CD8-positive, alpha-beta memory T cell (primary cell): ENCODE measurements around the gene ADAT1. TPM values are rescaled to one million over a fixed set of nuclear protein-coding genes. Genes with fewer than 3 reads are reported as not detected.

Experiments
- CTCF ChIA-PET: fragments of 350-600 bp; sonication (Branson Sonifier 250); formaldehyde crosslinking; loops from one replicate; lab custom pipeline; 2021; ENCODE audit warnings: antibody characterized with exemption; lab: Charles Lee
- POLR2A ChIA-PET: fragments of 350-600 bp; sonication (Branson Sonifier 250); formaldehyde crosslinking; loops from one replicate; lab custom pipeline; 2021; ENCODE audit warnings: antibody characterized with exemption; lab: Charles Lee
- DNase-seq, 5 donors: peaks; one replicate each; pipeline versions ENCODE4 v3.0.0 to v3.0.0-alpha.2; 2020 to 2022; ENCODE audit warnings: mixed read lengths in 1 of 5
- H3K27ac ChIP-seq: one replicate; pipeline ENCODE4 v1.7.0; 2013; ENCODE audit warnings: low read depth, mild to moderate bottlenecking, low read length, moderate library complexity
- H3K27me3 ChIP-seq: 2 replicates; pipeline ENCODE4 v1.7.0; 2013; ENCODE audit warnings: low read length, mild to moderate bottlenecking; ENCODE audit not compliant: insufficient read depth, poor library complexity, severe bottlenecking
- H3K36me3 ChIP-seq: 2 replicates; pipeline ENCODE4 v1.7.0; 2013; ENCODE audit warnings: mild to moderate bottlenecking, low read length, moderate library complexity; ENCODE audit not compliant: insufficient read depth
- H3K4me1 ChIP-seq: 2 replicates; pipeline ENCODE4 v1.7.0; 2013; ENCODE audit warnings: mild to moderate bottlenecking, low read length, moderate library complexity; ENCODE audit not compliant: insufficient read depth
- H3K4me3 ChIP-seq: 2 replicates; pipeline ENCODE4 v1.7.0; 2013; ENCODE audit warnings: mild to moderate bottlenecking, low read length
- H3K9me3 ChIP-seq: 2 replicates; pipeline ENCODE4 v1.7.0; 2013; ENCODE audit warnings: mild to moderate bottlenecking, low read length
- H3K27ac Mint-ChIP-seq, 8 donors: one replicate each; pipeline ENCODE4 v1.8.0; 2020 to 2021; ENCODE audit warnings: mixed read lengths in 8 of 8, mild to moderate bottlenecking in 6 of 8, inconsistent platforms in 3 of 8, moderate library complexity in 3 of 8
- H3K27me3 Mint-ChIP-seq, 2 donors: one replicate each; pipeline ENCODE4 v1.8.0; 2020 to 2021; ENCODE audit warnings: mixed read lengths in 2 of 2, mild to moderate bottlenecking in 1 of 2, moderate library complexity in 1 of 2
- H3K36me3 Mint-ChIP-seq, 3 donors: one replicate each; pipeline ENCODE4 v1.8.0; 2020 to 2021; ENCODE audit warnings: mixed read lengths in 3 of 3, inconsistent platforms in 1 of 3, mild to moderate bottlenecking in 1 of 3
- H3K4me1 Mint-ChIP-seq, 3 donors: one replicate each; pipeline ENCODE4 v1.8.0; 2020 to 2021; ENCODE audit warnings: mixed read lengths in 3 of 3, inconsistent platforms in 1 of 3, mild to moderate bottlenecking in 1 of 3
- H3K4me3 Mint-ChIP-seq, 7 donors: one replicate each; pipeline ENCODE4 v1.8.0; 2020 to 2021; ENCODE audit warnings: mixed read lengths in 7 of 7, mild to moderate bottlenecking in 6 of 7, moderate library complexity in 4 of 7, inconsistent platforms in 2 of 7
- H3K9me3 Mint-ChIP-seq, 5 donors: one replicate each; pipeline ENCODE4 v1.8.0; 2020 to 2022; ENCODE audit warnings: mixed read lengths in 5 of 5, mild to moderate bottlenecking in 3 of 5, moderate library complexity in 2 of 5, inconsistent platforms in 1 of 5
- polyA plus RNA-seq: library from polyadenylated mRNA; unstranded; fragments of 300-500 nt; fragmentation: Illumina TruSeq; gene quantifications from one replicate; pipeline ENCODE4 v1.2.3, GENCODE V29; 2021
- total RNA-seq, 2 experiments: library from RNA; stranded (reverse); gene quantifications; one replicate each; pipeline ENCODE4 v1.2.3, GENCODE V29; 2021

The ADAT1 gene
- total and polyA plus RNA-seq, 3 experiments from 2014 or later: 57.9 to 70.5 (median 59.8) TPM

- ChIA-PET POLR2A (interaction anchor here (0.7 to 5.0 kb wide), 16 partner anchors 20 to 1543 kb away, joined by 3 to 148 read pairs (median 7); partner anchors contain the start of genes ADAT1, CFDP1, GABARAPL2 and TMEM170A), CTCF (interaction anchor here (1.0 to 5.5 kb wide), 15 partner anchors 15 to 214 kb away, joined by 3 to 46 read pairs (median 9); partner anchors contain the start of genes ADAT1, CFDP1, GABARAPL2 and TMEM170A)
- H3K36me3 Mint-ChIP-seq: peaks cover 4 to 62% (median 15%) of the 10 kb centered on the region in 3 donors
- peak within 1 kb of the TSS; percentile 95 to 100 (median 99) for H3K4me3 Mint-ChIP-seq
- H3K27ac Mint-ChIP-seq: peak within 1 kb of the TSS; percentile 97 to 100 (median 99)
- peak within 1 kb of the TSS; percentile 81 for H3K4me3 ChIP-seq
- H3K9me3 ChIP-seq: no peaks in the 10 kb centered on the region
- peak within 1 kb of the TSS; percentile 97 for H3K27ac ChIP-seq
- H3K27me3 Mint-ChIP-seq: peaks cover 0 to 2% of the 10 kb centered on the region in 2 donors
- no peaks in the 10 kb centered on the region for H3K9me3 Mint-ChIP-seq
- peak; percentile 92 to 97 (median 95) for DNase-seq
- peaks cover 53% of the 10 kb centered on the region for H3K4me1 ChIP-seq
- H3K4me1 Mint-ChIP-seq: peaks cover 61 to 73% (median 69%) of the 10 kb centered on the region in 3 donors
- H3K27me3 ChIP-seq: no peaks in the 10 kb centered on the region
- H3K36me3 ChIP-seq: peaks cover 14% of the 10 kb centered on the region
These were observed 24.6 kb upstream of the ADAT1 start, which contains the start of the genes KARS1 and TERF2IP for GRCh38 chr16:75647492-75648264. Gene KARS1, minus strand, starts transcription at chr16:75647665. Its CDS starts 26 bp downstream, at chr16:75647639. Gene TERF2IP, plus strand, starts transcription at chr16:75647773. Its CDS starts 110 bp downstream, at chr16:75647883.

DNA sequence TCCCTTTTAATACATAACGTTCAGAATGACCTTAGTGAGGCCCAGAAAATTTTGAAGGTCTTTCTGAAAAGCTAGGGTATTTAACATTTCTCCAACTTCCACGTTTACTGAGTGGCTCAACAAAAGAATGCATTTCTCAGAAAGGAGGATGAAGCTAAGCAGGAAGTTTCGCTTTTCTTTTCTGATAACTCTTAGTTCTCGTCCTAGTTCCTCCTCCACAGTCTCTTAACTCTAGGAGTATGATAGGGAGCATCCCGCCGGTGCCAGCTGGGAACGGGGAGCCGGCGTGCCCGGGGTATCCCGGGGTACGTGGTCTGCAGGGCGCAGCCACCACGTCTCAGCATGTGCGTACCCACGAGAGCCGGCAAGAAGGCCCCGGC lies 24.0 kb upstream of the ADAT1 start:
- no peak for DNase-seq
- Mint-ChIP-seq H3K4me1 (peaks cover 61 to 73% (median 69%) of the 10 kb centered on the region in 3 donors), H3K9me3 (no peaks in the 10 kb centered on the region), H3K27me3 (peaks cover 0 to 2% of the 10 kb centered on the region in 2 donors), H3K27ac (peak overlapping the region; percentile 97 to 100 (median 98)), H3K4me3 (peak overlapping the region; percentile 95 to 100 (median 99)), H3K36me3 (peaks cover 4 to 64% (median 15%) of the 10 kb centered on the region in 3 donors)
- ChIA-PET CTCF (interaction anchor here (1.0 to 5.5 kb wide), 12 partner anchors 15 to 213 kb away, joined by 3 to 46 read pairs (median 10); partner anchors contain the start of genes ADAT1, CFDP1, GABARAPL2 and TMEM170A), POLR2A (interaction anchor here (0.7 to 5.0 kb wide), 14 partner anchors 19 to 980 kb away, joined by 3 to 148 read pairs (median 10); partner anchors contain the start of genes ADAT1, CFDP1, GABARAPL2 and TMEM170A)
- H3K4me1 ChIP-seq: peaks cover 50% of the 10 kb centered on the region
- peak overlapping the region; percentile 97 for H3K27ac ChIP-seq
- peak overlapping the region; percentile 81 for H3K4me3 ChIP-seq
- H3K27me3 ChIP-seq: no peaks in the 10 kb centered on the region
- peaks cover 14% of the 10 kb centered on the region for H3K36me3 ChIP-seq
- H3K9me3 ChIP-seq: no peaks in the 10 kb centered on the region

GRCh38 chr16:75644240-75645012 lies 21.3 kb upstream of the ADAT1 start:
- Histone ChIP-seq H3K36me3 (peaks cover 36% of the 10 kb centered on the region), H3K27me3 (no peaks in the 10 kb centered on the region), H3K4me3 (no peak overlapping the region), H3K4me1 (peaks cover 33% of the 10 kb centered on the region), H3K9me3 (no peaks in the 10 kb centered on the region), H3K27ac (no peak overlapping the region)
- CTCF ChIA-PET: interaction anchor here (0.9 to 1.0 kb wide), 2 partner anchors 89 to 120 kb away, joined by 3 read pairs; partner anchors contain the start of gene TMEM231
- Mint-ChIP-seq H3K27me3 (peaks cover 0 to 2% of the 10 kb centered on the region in 2 donors), H3K36me3 (peaks cover 4 to 74% (median 19%) of the 10 kb centered on the region in 3 donors), H3K27ac (peak overlapping the region; percentile 20 to 94 (median 89)), H3K4me3 (peak overlapping the region; percentile 46 to 87 (median 82)), H3K9me3 (no peaks in the 10 kb centered on the region), H3K4me1 (peaks cover 56 to 68% (median 60%) of the 10 kb centered on the region in 3 donors)
- POLR2A ChIA-PET: no interaction called here
- DNase-seq: peak in 2 of 5 donors; percentile 27 to 37

DNA sequence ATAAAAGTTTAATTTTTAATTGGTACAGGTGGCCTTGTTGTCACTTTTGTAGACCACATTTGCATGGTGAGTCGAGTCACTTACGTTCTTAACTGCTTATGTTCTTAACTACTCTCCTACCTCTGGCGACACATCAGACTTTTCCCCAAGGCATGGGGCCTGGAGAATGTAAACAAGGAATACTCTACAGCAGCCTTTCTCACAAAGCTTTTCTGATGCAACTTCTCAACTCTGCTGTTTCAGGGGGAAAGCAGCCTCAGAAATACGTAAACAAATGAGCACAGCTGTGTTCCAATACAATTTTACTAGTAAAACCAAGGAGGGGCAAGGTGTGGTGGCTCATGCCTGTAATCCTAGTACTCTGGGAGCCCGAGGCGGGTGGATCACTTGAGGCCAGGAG lies 17.5 kb upstream of the ADAT1 start:
- Mint-ChIP-seq H3K4me3 (no peak overlapping the region), H3K27me3 (no peaks in the 10 kb centered on the region), H3K9me3 (no peaks in the 10 kb centered on the region), H3K36me3 (peaks cover 8 to 85% (median 28%) of the 10 kb centered on the region in 3 donors), H3K27ac (peak overlapping the region in 3 of 8 donors; percentile 17 to 40 (median 24)), H3K4me1 (peaks cover 50 to 63% (median 55%) of the 10 kb centered on the region in 3 donors)
- Histone ChIP-seq H3K27ac (no peak overlapping the region), H3K4me3 (no peak overlapping the region), H3K4me1 (peaks cover 21% of the 10 kb centered on the region), H3K27me3 (no peaks in the 10 kb centered on the region), H3K36me3 (peaks cover 64% of the 10 kb centered on the region), H3K9me3 (no peaks in the 10 kb centered on the region)
- POLR2A ChIA-PET: no interaction called here
- CTCF ChIA-PET: no interaction called here
- DNase-seq: no peak

- Histone ChIP-seq H3K27me3 (no peaks in the 10 kb centered on the region), H3K36me3 (peaks cover 78% of the 10 kb centered on the region), H3K4me1 (no peaks in the 10 kb centered on the region), H3K27ac (no peak overlapping the region), H3K4me3 (no peak overlapping the region), H3K9me3 (no peaks in the 10 kb centered on the region)
- Mint-ChIP-seq H3K4me1 (peaks cover 7 to 21% (median 13%) of the 10 kb centered on the region in 3 donors), H3K36me3 (peaks cover 9 to 88% (median 21%) of the 10 kb centered on the region in 3 donors), H3K27me3 (no peaks in the 10 kb centered on the region), H3K9me3 (no peaks in the 10 kb centered on the region), H3K27ac (peak overlapping the region in 1 of 8 donors; percentile 73), H3K4me3 (no peak overlapping the region)
- ChIA-PET POLR2A (no interaction called here), CTCF (no interaction called here)
- no peak for DNase-seq
These were observed 12.0 kb upstream of the ADAT1 start for GRCh38 chr16:75635036-75635435.

GRCh38 chr16:75632857-75633256 lies 9.8 kb upstream of the ADAT1 start:
- Mint-ChIP-seq H3K4me1 (peaks cover 14 to 24% (median 15%) of the 10 kb centered on the region in 3 donors), H3K9me3 (no peaks in the 10 kb centered on the region), H3K36me3 (peaks cover 15 to 94% (median 26%) of the 10 kb centered on the region in 3 donors), H3K27me3 (no peaks in the 10 kb centered on the region), H3K4me3 (peak overlapping the region in 1 of 7 donors; percentile 34), H3K27ac (peak overlapping the region in 1 of 8 donors; percentile 80)
- Histone ChIP-seq H3K27ac (no peak overlapping the region), H3K4me3 (no peak overlapping the region), H3K9me3 (no peaks in the 10 kb centered on the region), H3K4me1 (peaks cover 10% of the 10 kb centered on the region), H3K27me3 (no peaks in the 10 kb centered on the region), H3K36me3 (peaks cover 77% of the 10 kb centered on the region)
- DNase-seq: no peak
- CTCF ChIA-PET: interaction anchor here (1.2 to 5.0 kb wide), 5 partner anchors 9 to 116 kb away, joined by 3 to 17 read pairs (median 5); partner anchors contain the start of genes KARS1 and TERF2IP
- POLR2A ChIA-PET: no interaction called here

DNA sequence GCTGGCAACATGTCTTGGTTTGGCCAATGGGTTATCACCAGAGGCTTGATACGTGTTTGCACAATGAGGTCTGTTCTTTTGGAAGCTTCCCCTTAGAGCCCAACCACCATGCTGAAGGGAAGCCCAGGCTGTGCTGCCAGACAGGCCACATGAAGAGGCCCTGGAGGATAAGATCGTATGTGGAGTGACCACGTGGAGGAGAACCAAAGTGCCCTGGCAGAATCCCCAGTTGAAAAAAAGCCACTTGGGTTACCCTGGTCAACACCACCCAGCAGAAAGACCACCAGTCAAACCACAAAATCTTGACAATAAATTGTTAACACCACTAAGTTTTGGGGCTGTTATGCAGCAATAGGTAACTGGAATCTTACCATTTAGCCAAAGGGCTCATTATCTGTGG lies 7.0 kb upstream of the ADAT1 start:
- H3K36me3 ChIP-seq: peaks cover 67% of the 10 kb centered on the region
- H3K27me3 Mint-ChIP-seq: no peaks in the 10 kb centered on the region
- H3K4me1 Mint-ChIP-seq: peaks cover 32 to 43% (median 33%) of the 10 kb centered on the region in 3 donors
- no peaks in the 10 kb centered on the region for H3K9me3 Mint-ChIP-seq
- no peak for DNase-seq
- H3K27ac ChIP-seq: no peak overlapping the region
- no peak overlapping the region for H3K4me3 Mint-ChIP-seq
- CTCF ChIA-PET: interaction anchor here (1.0 to 5.0 kb wide), 2 partner anchors 18 to 74 kb away, joined by 3 to 17 read pairs; partner anchors contain the start of genes KARS1, TERF2IP and TMEM231
- H3K27ac Mint-ChIP-seq: peak overlapping the region in 3 of 8 donors; percentile 68 to 98 (median 77)
- H3K9me3 ChIP-seq: no peaks in the 10 kb centered on the region
- H3K4me3 ChIP-seq: no peak overlapping the region
- no peaks in the 10 kb centered on the region for H3K27me3 ChIP-seq
- POLR2A ChIA-PET: interaction anchor here (0.9 kb wide), 1 partner anchor 10 kb away, joined by 3 read pairs; no protein-coding TSS in a partner anchor
- H3K4me1 ChIP-seq: peaks cover 26% of the 10 kb centered on the region
- H3K36me3 Mint-ChIP-seq: peaks cover 20 to 90% (median 38%) of the 10 kb centered on the region in 3 donors
